GM23248 (cell line): ENCODE results near the gene SLC2A9.

Source experiments
- EZH2 ChIP-seq: fragments of 200-600 bp; sonication (generic); IDR thresholded peaks from 2 replicates; pipeline ENCODE4 v1.6.1; 2018; ENCODE audit warnings: antibody characterized with exemption, mild to moderate bottlenecking; ENCODE audit not compliant: insufficient read depth, poor library complexity, severe bottlenecking
- EZH2phosphoT487 ChIP-seq: fragments of 200-600 bp; sonication (generic); IDR thresholded peaks from 2 replicates; pipeline ENCODE4 v1.6.1; 2018; ENCODE audit warnings: antibody characterized with exemption, moderate library complexity, mild to moderate bottlenecking, low read depth; ENCODE audit not compliant: insufficient read depth

- TF ChIP-seq EZH2phosphoT487, result no peak
- TF ChIP-seq EZH2, result no peak
Measured at GRCh38 chr4:10033191-10033881, 12.0 kb upstream of the SLC2A9 start.
